Trophoblast cell (in vitro differentiated cells and primary cell): ENCODE results near the gene CNTNAP3B.
"Not testable (repeated sequence)": the region's sequence is repeated elsewhere in the genome, so short reads cannot be mapped to it uniquely, and the experiment has no call there.

Source experiments
- DNase-seq, 2 donors: peaks; one replicate each; pipeline ENCODE4 v3.0.0-alpha.2; 2016
- H2AFZ ChIP-seq: 2 replicates; pipeline ENCODE4 v1.6.1; 2013; ENCODE audit warnings: low read length, moderate library complexity, mild to moderate bottlenecking; ENCODE audit not compliant: insufficient read depth, poor library complexity
- H2AK5ac ChIP-seq: 2 replicates; pipeline ENCODE4 v1.6.1; 2013; ENCODE audit warnings: mild to moderate bottlenecking, low read length
- H2BK120ac ChIP-seq: 2 replicates; pipeline ENCODE4 v1.6.1; 2013; ENCODE audit warnings: low read length, mild to moderate bottlenecking, moderate library complexity; ENCODE audit not compliant: insufficient read depth, poor library complexity
- H2BK12ac ChIP-seq: 2 replicates; pipeline ENCODE4 v1.6.1; 2013; ENCODE audit warnings: mild to moderate bottlenecking, low read length, moderate library complexity
- H2BK5ac ChIP-seq: 2 replicates; pipeline ENCODE4 v1.6.1; 2013; ENCODE audit warnings: low read length, low read depth, moderate library complexity, mild to moderate bottlenecking; ENCODE audit not compliant: poor library complexity
- H3K14ac ChIP-seq: 2 replicates; pipeline ENCODE4 v1.6.1; 2013; ENCODE audit warnings: mild to moderate bottlenecking, low read length
- H3K18ac ChIP-seq: 2 replicates; pipeline ENCODE4 v1.6.1; 2013; ENCODE audit warnings: mild to moderate bottlenecking, low read length
- H3K23ac ChIP-seq: 2 replicates; pipeline ENCODE4 v1.6.1; 2013; ENCODE audit warnings: low read length
- H3K27ac ChIP-seq: 2 replicates; pipeline ENCODE4 v1.5.1; 2013; ENCODE audit warnings: low read depth, mild to moderate bottlenecking, inconsistent platforms, low read length, moderate library complexity
- H3K27me3 ChIP-seq: 2 replicates; pipeline ENCODE4 v1.6.1; 2013; ENCODE audit warnings: inconsistent platforms, mild to moderate bottlenecking, low read length, moderate library complexity; ENCODE audit not compliant: insufficient read depth
- H3K36me3 ChIP-seq, 2 experiments: 1 replicate in 1 of 2; 2 replicates in 1 of 2; pipeline ENCODE4 v1.6.1; 2013; ENCODE audit warnings: low read length in 2 of 2, mild to moderate bottlenecking in 2 of 2, moderate library complexity in 1 of 2; ENCODE audit not compliant: insufficient read depth in 2 of 2, control insufficient read depth in 1 of 2
- H3K4ac ChIP-seq: 2 replicates; pipeline ENCODE4 v1.6.1; 2013; ENCODE audit warnings: low read depth, mild to moderate bottlenecking, low read length, moderate library complexity
- H3K4me1 ChIP-seq, 2 experiments: 1 replicate in 1 of 2; 2 replicates in 1 of 2; pipeline ENCODE4 v1.6.1; 2013; ENCODE audit warnings: low read length in 2 of 2, mild to moderate bottlenecking in 2 of 2, moderate library complexity in 1 of 2; ENCODE audit not compliant: insufficient read depth in 2 of 2, control insufficient read depth in 1 of 2
- H3K4me2 ChIP-seq: 2 replicates; pipeline ENCODE4 v1.6.1; 2013; ENCODE audit warnings: inconsistent platforms, mild to moderate bottlenecking, low read length, moderate library complexity
- H3K4me3 ChIP-seq: 2 replicates; pipeline ENCODE4 v1.5.1; 2013; ENCODE audit warnings: mild to moderate bottlenecking, low read depth, low read length, inconsistent platforms
- H3K79me1 ChIP-seq: one replicate; pipeline ENCODE4 v1.6.1; 2013; ENCODE audit warnings: low read length
- H3K79me2 ChIP-seq: 2 replicates; pipeline ENCODE4 v1.6.1; 2013; ENCODE audit warnings: low read length, mild to moderate bottlenecking; ENCODE audit not compliant: control insufficient read depth, insufficient read depth, poor library complexity
- H3K9ac ChIP-seq: 2 replicates; pipeline ENCODE4 v1.6.1; 2013; ENCODE audit warnings: mild to moderate bottlenecking, low read length
- H3K9me3 ChIP-seq: 2 replicates; pipeline ENCODE4 v1.6.1; 2013; ENCODE audit warnings: low read depth, mild to moderate bottlenecking, control low read depth, inconsistent platforms, low read length; ENCODE audit not compliant: insufficient read depth
- H4K12ac ChIP-seq: 2 replicates; pipeline ENCODE4 v1.6.1; 2013; ENCODE audit warnings: low read depth, mild to moderate bottlenecking, low read length, moderate library complexity
- H4K8ac ChIP-seq: 2 replicates; pipeline ENCODE4 v1.6.1; 2013; ENCODE audit warnings: low read depth, mild to moderate bottlenecking, low read length, moderate library complexity
- H4K91ac ChIP-seq: one replicate; pipeline ENCODE4 v1.6.1; 2013; ENCODE audit warnings: low read depth, mild to moderate bottlenecking, low read length, moderate library complexity
- WGBS: extraction: QIAGEN DNeasy Blood & Tissue Kit; methylation state at CpG from one replicate; pipeline ENCODE4 v1.1.7; 2013; ENCODE audit warnings: missing lambda C conversion rate; ENCODE audit not compliant: insufficient read length, insufficient coverage; ENCODE audit errors: extremely low coverage; 5-methylcytosine and 5-hydroxymethylcytosine counted together

Gene CNTNAP3B

GRCh38 chr9:41902762-41903161 is 226.5 kb downstream of the CNTNAP3B start:
- H3K79me2 ChIP-seq, H3K4me3 ChIP-seq: not testable (repeated sequence)
- WGBS = no CpG with 5 or more reads among the region's 6 CpGs

GRCh38 chr9:41898720-41899343 is 230.4 kb downstream of the CNTNAP3B start:
- not testable (repeated sequence) for H3K79me2 ChIP-seq, H4K12ac ChIP-seq, H3K4me2 ChIP-seq, H2BK12ac ChIP-seq, H2BK120ac ChIP-seq, H2BK5ac ChIP-seq, H3K36me3 ChIP-seq, H3K4me3 ChIP-seq, H3K9me3 ChIP-seq, H2AK5ac ChIP-seq, DNase-seq, H3K18ac ChIP-seq, H3K27me3 ChIP-seq, H3K23ac ChIP-seq, H4K8ac ChIP-seq, H2AFZ ChIP-seq, H4K91ac ChIP-seq, H3K14ac ChIP-seq, H3K79me1 ChIP-seq, H3K27ac ChIP-seq, H3K4me1 ChIP-seq, H3K9ac ChIP-seq, H3K4ac ChIP-seq
- WGBS = no CpG with 5 or more reads among the region's 46 CpGs

More at GRCh38 chr9:41902762-41903161, 226.5 kb downstream of the CNTNAP3B start:
- not testable (repeated sequence) for H2BK120ac ChIP-seq, H3K9ac ChIP-seq, H4K91ac ChIP-seq, H3K4ac ChIP-seq, H3K27ac ChIP-seq, H3K23ac ChIP-seq, H2BK12ac ChIP-seq, H4K12ac ChIP-seq, H2AK5ac ChIP-seq, H2BK5ac ChIP-seq, H3K4me1 ChIP-seq, H4K8ac ChIP-seq, H3K27me3 ChIP-seq, H3K79me1 ChIP-seq, H3K4me2 ChIP-seq, H3K18ac ChIP-seq, H3K14ac ChIP-seq, H3K9me3 ChIP-seq, DNase-seq, H3K36me3 ChIP-seq, H2AFZ ChIP-seq

DNA sequence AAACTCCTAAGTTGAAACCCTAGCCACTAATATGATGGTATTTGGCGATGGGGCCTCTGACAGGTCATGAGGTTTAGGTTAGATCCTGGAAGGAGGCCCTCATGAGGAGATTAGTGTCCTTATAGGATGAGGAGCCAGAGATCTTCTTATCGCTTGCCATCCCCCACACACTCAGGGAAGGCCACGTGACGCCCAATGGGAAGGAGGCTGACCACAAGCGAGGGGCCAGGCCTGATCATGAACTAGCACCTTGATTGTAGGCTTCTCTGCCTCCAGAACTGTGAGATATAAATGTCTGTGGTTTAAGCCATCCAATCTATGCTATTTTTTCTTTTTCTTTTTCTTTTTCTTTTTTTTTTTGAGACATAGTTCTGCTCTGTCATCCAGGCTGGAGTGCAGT is 254.7 kb downstream of the CNTNAP3B start:
- WGBS = no CpG with 5 or more reads among the region's 5 CpGs

DNA sequence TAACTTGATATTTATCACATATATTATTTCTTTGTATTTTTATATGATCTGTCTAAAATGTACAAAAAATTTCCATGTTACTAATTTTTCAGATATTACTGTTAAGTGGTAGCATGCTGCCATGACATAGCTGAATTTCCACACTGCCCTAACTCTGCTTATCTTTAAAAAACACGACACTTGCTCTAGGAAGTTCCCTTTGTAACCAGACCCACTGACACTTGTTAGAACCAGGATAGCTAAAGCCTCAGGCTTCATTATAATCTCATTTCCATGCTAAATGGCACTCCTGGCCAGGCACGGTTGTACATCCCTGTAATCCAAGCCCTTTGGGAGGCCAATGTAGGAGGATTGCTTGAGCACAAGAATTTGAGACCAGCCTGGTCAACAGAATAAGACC is 273.8 kb downstream of the CNTNAP3B start:
- H3K4me3 ChIP-seq, H3K27ac ChIP-seq, H2BK12ac ChIP-seq, H3K18ac ChIP-seq, H3K23ac ChIP-seq, DNase-seq, H4K12ac ChIP-seq, H2AFZ ChIP-seq, H4K91ac ChIP-seq, H3K4ac ChIP-seq, H3K27me3 ChIP-seq, H3K9ac ChIP-seq, H3K4me2 ChIP-seq, H2AK5ac ChIP-seq, H3K14ac ChIP-seq, H3K79me2 ChIP-seq, H4K8ac ChIP-seq, H3K4me1 ChIP-seq, H3K9me3 ChIP-seq, H2BK5ac ChIP-seq, H3K79me1 ChIP-seq, H2BK120ac ChIP-seq, H3K36me3 ChIP-seq: not testable (repeated sequence)
- WGBS = no CpG with 5 or more reads among the region's 2 CpGs

More for the DNA sequence above, 254.7 kb downstream of the CNTNAP3B start:
- H3K27me3 ChIP-seq, H4K12ac ChIP-seq, H3K18ac ChIP-seq, H2BK120ac ChIP-seq, H2AFZ ChIP-seq, H4K91ac ChIP-seq, H3K79me1 ChIP-seq, H3K4ac ChIP-seq, DNase-seq, H3K27ac ChIP-seq, H3K9ac ChIP-seq, H3K4me3 ChIP-seq, H4K8ac ChIP-seq, H3K14ac ChIP-seq, H3K9me3 ChIP-seq, H2BK12ac ChIP-seq, H3K79me2 ChIP-seq, H3K4me2 ChIP-seq, H3K23ac ChIP-seq, H2BK5ac ChIP-seq, H3K36me3 ChIP-seq, H3K4me1 ChIP-seq, H2AK5ac ChIP-seq: not testable (repeated sequence)
